ENCODE data around the gene RNF213.

RNF213 gene

DNA sequence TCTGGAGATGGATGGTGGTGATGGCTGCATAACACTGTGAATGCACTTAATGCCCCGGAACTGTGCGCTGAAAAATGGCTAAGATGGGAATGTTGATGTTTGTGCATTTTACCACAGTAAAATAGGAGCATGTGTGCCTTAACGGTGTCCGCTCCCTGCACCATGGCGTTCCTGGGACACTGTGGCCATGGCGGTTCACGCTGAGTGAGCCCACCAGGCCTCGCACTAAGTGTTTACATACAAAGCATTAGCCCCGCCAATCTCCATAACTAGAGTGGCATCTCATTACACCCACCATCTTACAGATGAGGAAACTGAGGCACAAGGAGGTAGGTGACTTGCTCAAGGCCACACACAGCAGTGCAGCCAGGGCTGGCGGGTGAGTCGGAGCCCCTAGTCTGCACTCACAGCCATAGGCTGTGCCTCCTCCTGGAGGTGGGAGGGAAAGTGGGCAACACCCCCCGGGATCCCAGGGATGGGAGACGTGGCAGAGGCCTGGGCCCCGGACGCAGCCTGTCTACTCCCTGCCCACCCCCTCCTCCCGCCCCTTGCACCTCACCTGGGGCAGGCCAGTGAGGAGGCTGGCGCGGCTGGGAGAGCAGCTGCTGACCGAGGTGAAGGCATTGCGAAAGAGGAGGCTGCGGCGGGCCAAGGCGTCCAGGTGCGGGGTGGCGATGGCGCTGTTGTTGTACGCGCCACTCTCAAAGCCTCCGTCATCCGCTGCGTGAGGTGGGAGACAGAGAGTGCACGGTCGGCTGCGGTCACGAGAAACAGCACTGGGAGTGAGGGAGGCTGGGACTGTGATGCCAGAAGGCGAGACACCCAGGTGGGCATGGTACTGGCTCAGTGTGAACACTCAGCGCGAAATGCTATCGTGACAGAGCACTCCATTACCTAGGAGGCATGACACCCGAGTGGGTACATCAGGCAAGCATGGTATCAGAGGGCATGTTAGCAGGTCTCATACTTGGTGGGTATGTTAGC, 43.9 kb upstream of the RNF213 start:
- TF ChIP-seq, protein P1, sequence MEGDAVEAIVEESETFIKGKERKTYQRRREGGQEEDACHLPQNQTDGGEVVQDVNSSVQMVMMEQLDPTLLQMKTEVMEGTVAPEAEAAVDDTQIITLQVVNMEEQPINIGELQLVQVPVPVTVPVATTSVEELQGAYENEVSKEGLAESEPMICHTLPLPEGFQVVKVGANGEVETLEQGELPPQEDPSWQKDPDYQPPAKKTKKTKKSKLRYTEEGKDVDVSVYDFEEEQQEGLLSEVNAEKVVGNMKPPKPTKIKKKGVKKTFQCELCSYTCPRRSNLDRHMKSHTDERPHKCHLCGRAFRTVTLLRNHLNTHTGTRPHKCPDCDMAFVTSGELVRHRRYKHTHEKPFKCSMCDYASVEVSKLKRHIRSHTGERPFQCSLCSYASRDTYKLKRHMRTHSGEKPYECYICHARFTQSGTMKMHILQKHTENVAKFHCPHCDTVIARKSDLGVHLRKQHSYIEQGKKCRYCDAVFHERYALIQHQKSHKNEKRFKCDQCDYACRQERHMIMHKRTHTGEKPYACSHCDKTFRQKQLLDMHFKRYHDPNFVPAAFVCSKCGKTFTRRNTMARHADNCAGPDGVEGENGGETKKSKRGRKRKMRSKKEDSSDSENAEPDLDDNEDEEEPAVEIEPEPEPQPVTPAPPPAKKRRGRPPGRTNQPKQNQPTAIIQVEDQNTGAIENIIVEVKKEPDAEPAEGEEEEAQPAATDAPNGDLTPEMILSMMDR (IDR thresholded peaks at IDR 0.05; ENCODE audit: low read depth, low read length): no peak
- no peak overlapping the region for H3K4me3 ChIP-seq (ENCODE audit: low read depth, low read length)

DNA sequence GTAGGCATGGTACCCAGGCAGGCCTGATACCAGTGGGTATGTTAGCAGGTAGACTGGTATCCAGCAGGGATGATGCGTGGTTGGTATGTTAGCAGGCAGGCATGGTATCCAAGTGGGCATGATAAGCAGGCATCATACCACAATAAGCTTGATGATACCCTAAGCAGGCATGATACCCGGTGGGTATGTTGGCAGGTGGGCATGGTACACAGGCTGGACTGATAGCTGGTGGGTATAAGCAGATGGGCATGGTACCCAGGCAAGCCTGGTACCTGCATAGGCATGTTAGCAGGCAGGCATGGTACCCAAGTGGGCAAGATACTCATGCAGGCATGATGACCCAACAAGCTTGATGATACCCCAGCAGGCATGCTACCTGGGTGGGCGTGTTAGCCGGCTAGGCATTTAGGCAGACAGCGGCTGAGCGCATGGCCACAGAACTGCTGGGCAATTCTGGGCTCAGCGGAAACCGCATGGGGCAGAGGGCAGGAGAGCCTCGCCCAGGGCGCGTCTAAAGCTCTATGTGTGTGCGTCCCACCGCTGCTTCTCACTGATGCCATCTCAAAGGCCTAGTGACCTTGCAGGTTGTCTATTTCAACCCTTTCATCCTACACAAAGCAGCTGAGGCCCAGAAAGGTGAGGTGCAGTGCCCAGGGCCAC, 42.8 kb upstream of the RNF213 start:
- H3K4me3 ChIP-seq (ENCODE audit: low read depth, low read length): no peak overlapping the region
- TF ChIP-seq, protein P1 (IDR thresholded peaks at IDR 0.05; ENCODE audit: low read depth, low read length): no peak

DNA sequence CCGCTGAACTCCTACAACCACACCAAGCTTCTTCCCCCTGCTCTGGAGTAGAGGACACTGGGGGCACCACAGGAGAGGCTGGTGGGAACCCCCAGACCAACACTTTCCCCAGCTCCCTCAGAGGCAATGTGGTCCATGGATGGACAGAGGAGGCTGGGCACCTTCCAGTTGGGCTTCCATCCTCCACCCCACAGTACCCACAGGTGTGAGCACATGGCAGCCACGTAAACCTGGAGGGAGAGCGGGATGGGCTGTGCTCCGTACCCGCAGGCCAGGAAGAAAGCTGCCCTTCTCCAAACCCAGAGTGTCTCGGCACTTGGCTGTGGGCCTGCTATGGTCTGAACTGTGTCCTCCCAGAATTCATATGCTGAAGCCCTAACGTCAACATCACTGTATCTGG, 42.3 kb upstream of the RNF213 start:
- no peak overlapping the region for H3K4me3 ChIP-seq (ENCODE audit: low read depth, low read length)
- TF ChIP-seq, protein P1 (IDR thresholded peaks at IDR 0.05; ENCODE audit: low read depth, low read length): no peak

DNA sequence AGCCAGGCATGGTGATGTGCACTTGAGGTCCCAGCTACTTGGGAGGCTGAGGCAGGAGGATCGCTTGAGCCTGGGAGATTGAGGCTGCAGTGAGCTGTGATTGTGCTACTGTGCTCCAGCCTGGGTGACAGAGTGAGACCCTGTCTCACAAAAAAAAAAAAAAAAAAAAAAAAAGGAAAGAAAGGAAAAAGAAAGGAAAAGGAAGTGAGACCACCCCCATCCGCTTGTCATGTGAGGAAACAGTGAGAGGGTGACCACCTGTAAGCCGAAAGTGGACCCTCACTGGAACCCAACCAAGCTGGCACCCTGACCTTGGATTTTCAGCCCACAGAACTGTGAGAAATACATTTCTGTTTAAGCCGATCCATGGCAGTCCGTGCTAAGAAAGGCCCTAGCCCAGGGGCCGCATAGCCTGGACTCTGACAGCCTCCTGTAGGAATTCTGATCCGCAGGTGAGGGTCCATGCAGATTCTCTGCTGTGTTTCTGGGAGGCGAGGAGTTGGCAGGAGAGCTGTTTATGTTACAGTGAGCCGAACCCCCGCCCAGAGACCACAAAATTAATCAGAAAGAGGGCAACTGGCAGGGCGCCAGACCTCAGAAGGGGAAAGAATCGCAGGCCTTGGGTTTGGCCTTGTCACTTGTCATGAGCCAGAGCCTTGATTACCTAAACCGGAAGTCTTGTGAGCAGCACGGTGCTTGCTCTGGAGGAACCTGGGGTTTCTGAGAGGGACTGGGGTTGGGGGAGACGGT, 41.5 kb upstream of the RNF213 start:
- TF ChIP-seq, protein P1 (IDR thresholded peaks at IDR 0.05; ENCODE audit: low read depth, low read length): no peak
- peak overlapping the region; percentile 94 for H3K4me3 ChIP-seq (ENCODE audit: low read depth, low read length)

DNA sequence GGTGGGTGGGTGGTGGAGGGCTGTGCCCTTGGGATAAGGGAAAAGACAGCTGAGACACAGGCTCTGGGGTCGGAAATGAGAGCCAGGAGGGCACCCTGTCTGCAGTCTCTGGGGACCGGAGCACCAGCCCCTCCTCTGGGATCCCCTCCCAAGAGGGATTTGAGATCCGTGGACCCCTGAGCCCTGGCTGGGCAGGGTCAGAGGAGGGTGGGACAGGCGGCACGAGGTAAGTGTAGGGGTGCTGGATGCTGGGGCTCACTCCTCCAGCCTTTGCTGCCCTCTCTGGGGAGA, 40.9 kb upstream of the RNF213 start:
- TF ChIP-seq, protein P1 (IDR thresholded peaks at IDR 0.05; ENCODE audit: low read depth, low read length): no peak
- peak overlapping the region; percentile 94 for H3K4me3 ChIP-seq (ENCODE audit: low read depth, low read length)

DNA sequence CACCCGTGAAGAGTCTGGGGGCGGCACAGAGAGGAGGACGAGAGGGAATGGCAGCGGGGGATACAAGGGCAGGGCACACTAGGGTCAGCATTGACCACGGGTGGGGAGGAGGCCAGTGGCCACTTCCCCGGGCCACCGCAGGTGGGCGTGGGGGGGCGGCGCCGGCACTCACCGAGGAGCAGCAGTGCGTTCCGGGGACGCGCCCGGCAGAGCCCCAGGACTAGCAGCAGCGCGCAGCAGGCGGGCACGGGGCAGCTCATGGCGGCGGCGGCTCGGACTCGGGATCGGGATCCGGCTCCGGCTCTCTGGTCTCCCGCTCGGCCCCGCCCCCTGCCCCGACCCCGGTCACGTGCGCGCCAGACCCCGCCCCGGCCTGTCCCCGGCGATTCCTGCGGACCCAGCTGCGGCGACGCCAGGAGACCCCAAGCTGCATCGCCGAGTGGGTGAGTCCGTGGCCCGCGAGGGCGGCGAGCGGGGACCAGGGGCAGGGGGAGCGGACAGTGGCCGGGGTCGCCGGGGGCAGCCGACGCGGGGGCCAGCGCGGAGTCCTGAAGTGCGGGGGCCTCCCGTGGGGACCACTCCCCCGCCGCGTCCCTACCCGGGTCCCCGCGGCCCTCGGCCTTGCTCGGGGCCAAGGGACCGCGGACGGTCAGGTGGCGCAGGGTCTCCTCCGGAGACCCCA, 40.5 kb upstream of the RNF213 start, which contains the start of the genes SGSH and SLC26A11:
Gene SGSH, minus strand, starts transcription at position 280 of the 682 bp plus-strand sequence. Its CDS starts 20 bp downstream, at position 260.
Gene SLC26A11, plus strand, starts transcription at position 374 of the 682 bp plus-strand sequence. CDS start 1,134 bp downstream, outside the sequence.
- TF ChIP-seq, protein P1 (IDR thresholded peaks at IDR 0.05; ENCODE audit: low read depth, low read length): no peak

More for the DNA sequence above, 40.5 kb upstream of the RNF213 start, which contains the start of the genes SGSH and SLC26A11:
- peak within 1 kb of the TSS; percentile 94 for H3K4me3 ChIP-seq (ENCODE audit: low read depth, low read length)
